Keratinocyte (primary cell): ENCODE data around the gene SH3BP5.

Experiments used
- CTCF ChIP-seq, 3 experiments: IDR thresholded peaks in 1 of 3; conservative IDR thresholded peaks in 1 of 3; optimal IDR thresholded peaks in 1 of 3; 2 replicates in 2 of 3; 3 replicates in 1 of 3; pipeline versions ENCODE3 to v1.5.1; 2011; ENCODE audit warnings: low read length in 3 of 3, mild to moderate bottlenecking in 3 of 3, moderate library complexity in 2 of 3, control low read depth in 1 of 3, inconsistent platforms in 1 of 3; ENCODE audit not compliant: insufficient read depth in 2 of 3; ENCODE audit errors: extremely low read depth in 1 of 3
- EZH2 ChIP-seq: IDR thresholded peaks from one replicate; pipeline ENCODE4 v1.6.1; 2012; ENCODE audit warnings: inconsistent platforms, mild to moderate bottlenecking, low read length, moderate library complexity

DNA sequence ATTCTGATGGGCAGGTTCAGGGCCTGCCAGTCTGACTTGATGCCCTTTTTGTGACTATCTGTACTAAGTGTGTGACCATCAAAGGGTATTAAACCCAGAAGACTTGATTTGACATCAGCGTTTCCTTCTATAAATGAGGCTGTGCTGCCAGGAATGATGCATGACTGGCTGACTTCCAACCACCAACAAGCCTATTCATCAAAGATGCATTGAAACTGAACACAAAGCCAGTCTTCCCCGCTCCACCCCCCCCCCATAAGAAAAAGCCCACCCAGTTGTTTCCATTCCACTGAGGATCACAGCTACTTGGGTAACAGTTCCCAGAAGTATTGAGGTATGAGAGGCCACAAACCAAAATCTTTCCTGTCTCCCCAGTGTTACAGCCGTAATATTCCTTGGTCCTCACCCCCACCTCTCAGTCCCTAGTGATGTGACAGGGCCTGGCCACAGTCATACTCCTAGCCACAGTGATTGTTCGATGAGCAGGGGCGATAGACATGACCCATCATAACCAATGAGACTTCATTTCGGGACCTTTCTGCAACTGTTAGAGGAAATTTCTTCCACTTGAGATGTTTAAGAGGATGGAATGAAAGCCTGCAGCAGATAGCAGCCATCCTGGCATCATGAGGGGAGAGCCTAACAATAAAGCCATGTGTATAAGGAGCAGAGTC lies 22.6 kb downstream of the SH3BP5 start:
- TF ChIP-seq CTCF (optimal IDR thresholded peaks at IDR 0.05 in 1 of 3, IDR thresholded peaks at IDR 0.05 in 1 of 3, conservative IDR thresholded peaks at IDR 0.05 in 1 of 3; ENCODE audit: extremely low read depth in 1 of 3, insufficient read depth in 2 of 3, low read length in 3 of 3), result no peak
- no peak for TF ChIP-seq EZH2
